ENCODE data around the gene KLHDC4. TPM values are rescaled to one million over a fixed set of nuclear protein-coding genes. Genes with fewer than 3 reads are reported as not detected.
"Not testable (repeated sequence)": the region's sequence is repeated elsewhere in the genome, so short reads cannot be mapped to it uniquely, and the experiment has no call there.

Gene KLHDC4
- total and polyA plus RNA-seq, 8 donors: 25.5 to 119 (median 43.5) TPM

DNA sequence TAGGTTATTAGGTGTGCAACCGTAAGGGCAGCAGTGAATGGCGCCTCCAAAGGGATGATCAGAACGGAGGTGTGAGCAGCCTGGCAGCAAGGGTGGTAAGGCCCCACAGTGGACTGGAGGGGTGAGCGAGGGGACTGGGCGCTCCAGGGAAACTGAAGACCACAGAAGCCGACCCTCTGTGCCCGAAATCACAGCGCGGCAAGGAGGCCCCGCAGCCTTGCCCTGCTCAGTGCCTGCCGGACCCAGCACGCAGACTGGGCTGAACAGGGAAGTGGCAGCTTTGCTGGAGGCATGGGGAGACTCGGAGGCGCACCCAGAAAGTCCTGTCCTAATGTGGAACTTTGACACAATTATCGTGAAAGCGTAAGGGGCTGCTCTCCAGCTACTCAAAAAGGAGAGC lies 38.4 kb downstream of the KLHDC4 start:
- DNase-seq: no peak
- no peaks in the 10 kb centered on the region for H3K27me3 ChIP-seq
- H3K4me3 ChIP-seq: no peak overlapping the region
- TF ChIP-seq EP300 (IDR thresholded peaks at IDR 0.05) (no peak), POLR2AphosphoS5 (IDR thresholded peaks at IDR 0.05) (no peak), POLR2A (IDR thresholded peaks at IDR 0.05) (no peak)
- TF ChIP-seq, protein P1, sequence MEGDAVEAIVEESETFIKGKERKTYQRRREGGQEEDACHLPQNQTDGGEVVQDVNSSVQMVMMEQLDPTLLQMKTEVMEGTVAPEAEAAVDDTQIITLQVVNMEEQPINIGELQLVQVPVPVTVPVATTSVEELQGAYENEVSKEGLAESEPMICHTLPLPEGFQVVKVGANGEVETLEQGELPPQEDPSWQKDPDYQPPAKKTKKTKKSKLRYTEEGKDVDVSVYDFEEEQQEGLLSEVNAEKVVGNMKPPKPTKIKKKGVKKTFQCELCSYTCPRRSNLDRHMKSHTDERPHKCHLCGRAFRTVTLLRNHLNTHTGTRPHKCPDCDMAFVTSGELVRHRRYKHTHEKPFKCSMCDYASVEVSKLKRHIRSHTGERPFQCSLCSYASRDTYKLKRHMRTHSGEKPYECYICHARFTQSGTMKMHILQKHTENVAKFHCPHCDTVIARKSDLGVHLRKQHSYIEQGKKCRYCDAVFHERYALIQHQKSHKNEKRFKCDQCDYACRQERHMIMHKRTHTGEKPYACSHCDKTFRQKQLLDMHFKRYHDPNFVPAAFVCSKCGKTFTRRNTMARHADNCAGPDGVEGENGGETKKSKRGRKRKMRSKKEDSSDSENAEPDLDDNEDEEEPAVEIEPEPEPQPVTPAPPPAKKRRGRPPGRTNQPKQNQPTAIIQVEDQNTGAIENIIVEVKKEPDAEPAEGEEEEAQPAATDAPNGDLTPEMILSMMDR (IDR thresholded peaks at IDR 0.05): no peak
- no peak overlapping the region for H3K27ac ChIP-seq
- intact Hi-C loops (cut with DNase I; ENCODE audit: low total_unique reads): no loop called here
- no peaks in the 10 kb centered on the region for H3K9me3 ChIP-seq
- H3K36me3 ChIP-seq: peaks cover 19 to 83% (median 68%) of the 10 kb centered on the region in 4 donors
- WGBS, 5 donors: 91 to 96% (median 93%) methylated on average over 13 to 16 of the region's 16 CpGs
- H3K4me1 ChIP-seq: peaks cover 0 to 13% (median 5%) of the 10 kb centered on the region in 4 donors

DNA sequence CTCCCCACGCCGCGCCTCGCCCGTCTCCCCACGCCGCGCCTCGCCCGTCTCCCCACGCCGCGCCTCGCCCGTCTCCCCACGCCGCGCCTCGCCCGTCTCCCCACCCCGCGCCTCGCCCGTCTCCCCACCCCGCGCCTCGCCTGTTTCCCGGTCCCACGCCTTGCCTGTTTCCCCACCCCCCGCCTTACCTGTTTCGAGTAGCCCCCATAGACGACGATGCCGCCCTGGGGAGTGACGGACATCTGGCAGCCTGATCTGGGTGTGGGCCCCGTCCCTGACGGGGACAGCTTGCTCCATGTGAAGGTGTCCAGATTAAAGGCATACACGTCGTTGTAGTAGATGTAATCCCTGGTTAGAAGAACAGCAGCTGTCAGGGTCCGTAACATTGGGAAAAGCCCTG lies 39.2 kb downstream of the KLHDC4 start:
- H3K27me3 ChIP-seq; H3K4me3 ChIP-seq; DNase-seq; intact Hi-C loops (cut with DNase I; ENCODE audit: low total_unique reads); H3K9me3 ChIP-seq; H3K27ac ChIP-seq: not testable (repeated sequence)
- Histone ChIP-seq H3K4me1 (peaks cover 0 to 13% (median 5%) of the 10 kb centered on the region in 4 donors), H3K36me3 (peaks cover 24 to 83% (median 72%) of the 10 kb centered on the region in 4 donors)
- 95 to 97% (median 96%) methylated on average over 16 to 27 of the region's 40 CpGs for WGBS, 5 donors

DNA sequence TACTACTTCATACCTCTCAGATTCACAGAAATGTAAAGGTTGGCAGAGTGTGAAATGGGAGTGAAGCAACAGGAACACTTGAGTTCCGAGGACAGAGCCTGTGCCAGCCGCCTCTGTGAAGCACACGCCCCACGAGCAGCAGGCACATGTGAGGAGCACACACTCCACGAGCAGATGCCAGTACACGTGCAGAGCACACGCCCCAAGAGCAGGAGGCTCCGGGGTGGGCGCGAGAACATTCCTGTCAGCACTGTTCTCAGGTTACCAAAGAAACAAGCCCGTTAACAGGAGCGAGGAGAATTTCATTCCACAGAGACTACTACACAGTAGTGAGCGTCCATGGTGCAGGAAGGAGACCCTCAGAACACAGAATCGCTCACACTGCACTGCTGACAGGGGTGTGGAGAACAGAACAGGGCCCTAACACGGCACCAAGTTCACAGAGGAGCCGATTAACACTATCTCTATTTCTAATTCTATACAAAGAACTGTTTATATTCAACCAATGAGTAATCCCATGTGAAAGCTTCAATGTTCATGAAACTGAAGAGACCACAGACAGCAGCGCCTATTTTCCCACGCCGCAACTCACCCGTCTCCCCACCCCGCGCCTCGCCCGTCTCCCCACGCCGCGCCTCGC lies 40.1 kb downstream of the KLHDC4 start:
- Histone ChIP-seq H3K36me3 (peaks cover 24 to 84% (median 73%) of the 10 kb centered on the region in 4 donors), H3K27me3 (no peaks in the 10 kb centered on the region), H3K4me1 (peaks cover 0 to 13% (median 5%) of the 10 kb centered on the region in 4 donors), H3K27ac (no peak overlapping the region), H3K9me3 (no peaks in the 10 kb centered on the region), H3K4me3 (no peak overlapping the region)
- TF ChIP-seq EP300 (IDR thresholded peaks at IDR 0.05) (no peak), POLR2A (IDR thresholded peaks at IDR 0.05) (no peak)
- TF ChIP-seq, protein P1 (IDR thresholded peaks at IDR 0.05): no peak
- DNase-seq: peak in 1 of 2 donors; percentile 47
- intact Hi-C loops (cut with DNase I; ENCODE audit: low total_unique reads): no loop called here
- WGBS, 5 donors: 74 to 88% (median 82%) methylated on average over 20 to 28 of the region's 28 CpGs

DNA sequence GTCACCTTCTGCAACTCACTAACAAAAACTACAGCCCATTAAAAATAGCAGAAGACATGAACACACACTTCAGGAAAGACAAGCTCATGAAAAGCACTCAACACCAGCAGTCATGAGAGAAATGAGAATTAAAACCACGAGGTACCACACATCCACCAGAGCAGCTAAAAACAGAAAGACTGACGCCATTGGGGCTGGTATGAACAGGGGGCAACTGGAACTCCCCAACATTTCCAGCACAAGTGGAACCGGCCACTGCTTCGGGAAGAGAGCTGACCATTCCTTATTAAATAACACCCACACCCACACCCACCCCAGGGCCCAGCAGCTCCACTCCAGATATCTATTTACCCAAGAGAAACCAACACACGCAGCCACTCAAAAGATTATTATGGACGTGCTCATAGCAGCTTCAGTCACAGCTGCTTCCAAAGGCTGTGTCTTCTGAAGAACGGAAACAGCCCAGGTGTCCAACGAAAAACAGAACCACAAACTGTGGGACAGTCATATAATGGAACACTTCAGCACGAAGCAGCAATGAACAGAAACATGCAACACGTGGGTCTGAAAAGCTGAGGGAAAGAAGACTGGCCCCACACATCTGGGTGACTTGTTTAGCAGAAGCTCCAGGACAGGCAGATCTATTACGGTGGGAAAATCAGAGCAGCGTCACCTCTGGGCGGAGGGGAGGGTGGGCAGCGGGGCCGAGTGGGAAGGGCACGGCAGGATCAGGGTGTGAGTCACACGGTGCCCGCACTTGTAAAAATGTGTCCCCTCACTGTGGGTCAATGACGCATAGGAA lies 41.1 kb downstream of the KLHDC4 start:
- H3K27ac ChIP-seq: no peak overlapping the region
- no peaks in the 10 kb centered on the region for H3K9me3 ChIP-seq
- peaks cover 18 to 86% (median 74%) of the 10 kb centered on the region in 4 donors for H3K36me3 ChIP-seq
- H3K4me1 ChIP-seq: peaks cover 0 to 13% (median 5%) of the 10 kb centered on the region in 4 donors
- TF ChIP-seq, protein P1 (IDR thresholded peaks at IDR 0.05): no peak
- no peak for TF ChIP-seq POLR2AphosphoS5 (IDR thresholded peaks at IDR 0.05)
- TF ChIP-seq EP300 (IDR thresholded peaks at IDR 0.05): no peak
- no peak for TF ChIP-seq POLR2A (IDR thresholded peaks at IDR 0.05)
- no peak for DNase-seq
- intact Hi-C loops (cut with DNase I; ENCODE audit: low total_unique reads): no loop called here
- H3K4me3 ChIP-seq: no peak overlapping the region
- 82 to 88% (median 85%) methylated on average over 19 of the region's 19 CpGs for WGBS, 5 donors
- no peaks in the 10 kb centered on the region for H3K27me3 ChIP-seq
